Stimulated activated naive CD4-positive, alpha-beta T cell (primary cell): ENCODE results near the gene ZFAND3.
"Not testable (repeated sequence)": the region's sequence is repeated elsewhere in the genome, so short reads cannot be mapped to it uniquely, and the experiment has no call there.

Source experiments
- DNase-seq, 6 experiments: peaks; one replicate each; lab custom pipeline; 2025; lab: John Stamatoyannopoulos, UW

The ZFAND3 gene

DNA sequence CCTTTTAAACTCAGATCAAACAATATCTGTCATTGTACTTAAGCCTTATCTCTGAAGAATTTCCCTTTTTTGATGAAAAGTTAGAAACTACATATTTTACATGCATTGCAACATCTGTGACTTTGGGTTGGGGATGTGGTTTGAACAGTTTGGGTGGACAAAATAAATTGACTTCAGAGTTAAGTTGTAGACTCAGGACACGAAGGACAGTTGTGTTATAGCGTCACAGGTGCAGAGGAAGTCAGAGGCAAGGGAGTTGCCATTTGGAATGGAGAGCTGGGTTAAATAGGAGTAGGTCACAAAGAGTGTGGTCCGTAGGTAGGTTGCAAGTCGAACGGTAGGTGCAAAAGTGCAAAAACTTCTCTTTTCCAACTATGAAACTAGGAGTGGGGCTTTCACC is 46.0 kb downstream of the ZFAND3 start:
- no peak for DNase-seq

DNA sequence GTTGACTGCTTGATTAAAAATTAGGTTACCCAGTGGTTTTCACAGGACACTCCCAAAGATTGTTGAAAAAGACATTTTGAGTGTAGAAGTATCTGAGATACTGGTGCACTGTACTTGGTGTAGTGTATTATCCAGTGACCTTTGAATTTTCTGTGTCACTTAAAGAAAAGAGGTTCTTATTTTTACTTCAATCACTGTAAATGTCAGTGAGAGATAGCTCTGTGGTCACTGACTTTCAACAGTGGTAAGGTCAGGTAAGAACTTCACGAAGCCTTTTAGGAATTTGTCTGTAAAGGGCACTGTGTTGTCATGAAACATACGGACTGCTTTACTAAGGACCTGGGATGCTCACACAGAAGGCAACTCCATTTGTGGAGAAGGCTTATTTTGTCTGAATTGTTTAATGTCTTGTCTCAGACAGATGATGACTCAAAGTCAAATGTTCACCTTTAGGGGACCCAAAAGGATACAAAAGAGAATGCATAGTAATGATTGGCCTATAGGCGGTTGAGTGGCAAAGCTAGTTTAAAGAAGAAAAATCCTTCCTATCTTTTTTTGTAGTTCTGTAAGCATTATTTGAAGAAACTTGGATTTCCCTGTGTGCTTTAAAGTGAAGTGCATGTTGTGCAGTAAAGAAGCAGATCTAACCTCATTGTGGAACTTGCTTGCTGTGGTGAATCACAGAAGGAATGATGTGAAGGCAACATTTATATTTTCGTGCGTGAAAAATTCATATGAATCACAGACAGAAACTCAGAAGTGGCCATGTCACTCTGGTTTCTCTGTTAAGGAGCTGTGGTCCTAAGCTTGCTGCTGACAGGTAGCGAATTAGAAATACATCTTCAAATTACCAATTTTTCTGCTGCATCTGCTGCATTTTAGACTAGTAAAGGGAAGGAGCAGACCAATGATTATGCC is 47.3 kb downstream of the ZFAND3 start:
- no peak for DNase-seq

DNA sequence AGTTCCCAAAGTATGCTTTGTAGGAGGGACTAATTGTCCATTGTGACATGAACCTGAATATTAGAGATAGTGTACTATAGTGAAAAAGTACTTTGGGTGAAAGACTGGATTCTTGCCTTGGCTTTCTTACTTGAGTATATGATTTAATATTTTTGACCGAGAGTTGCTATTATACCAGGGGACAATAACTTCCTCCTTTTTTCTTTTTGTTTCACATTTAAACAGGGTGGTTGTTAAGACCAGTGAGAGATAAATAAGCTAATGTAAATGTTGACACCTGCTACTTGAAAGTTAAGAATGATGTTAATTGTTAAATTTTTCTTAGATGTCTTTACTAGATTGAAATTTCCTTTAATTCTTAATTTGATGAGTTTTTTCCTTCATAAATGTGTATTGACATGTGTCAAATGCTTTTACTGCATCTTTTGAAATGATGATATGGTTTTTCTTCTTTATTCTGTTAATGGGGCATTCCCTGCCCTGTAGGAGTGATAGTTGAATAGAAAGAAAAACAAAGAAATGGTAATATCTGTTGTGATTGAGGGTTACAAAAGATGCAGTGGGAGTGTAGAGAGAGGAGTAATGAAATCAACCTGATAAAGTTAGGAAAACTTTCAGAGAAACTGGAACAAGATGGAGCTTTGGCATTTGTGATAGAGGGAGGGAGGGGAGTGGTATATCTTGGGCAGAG is 48.4 kb downstream of the ZFAND3 start:
- DNase-seq = no peak

- no peak for DNase-seq
Measured at GRCh38 chr6:37868447-37868825, 48.9 kb downstream of the ZFAND3 start.

DNA sequence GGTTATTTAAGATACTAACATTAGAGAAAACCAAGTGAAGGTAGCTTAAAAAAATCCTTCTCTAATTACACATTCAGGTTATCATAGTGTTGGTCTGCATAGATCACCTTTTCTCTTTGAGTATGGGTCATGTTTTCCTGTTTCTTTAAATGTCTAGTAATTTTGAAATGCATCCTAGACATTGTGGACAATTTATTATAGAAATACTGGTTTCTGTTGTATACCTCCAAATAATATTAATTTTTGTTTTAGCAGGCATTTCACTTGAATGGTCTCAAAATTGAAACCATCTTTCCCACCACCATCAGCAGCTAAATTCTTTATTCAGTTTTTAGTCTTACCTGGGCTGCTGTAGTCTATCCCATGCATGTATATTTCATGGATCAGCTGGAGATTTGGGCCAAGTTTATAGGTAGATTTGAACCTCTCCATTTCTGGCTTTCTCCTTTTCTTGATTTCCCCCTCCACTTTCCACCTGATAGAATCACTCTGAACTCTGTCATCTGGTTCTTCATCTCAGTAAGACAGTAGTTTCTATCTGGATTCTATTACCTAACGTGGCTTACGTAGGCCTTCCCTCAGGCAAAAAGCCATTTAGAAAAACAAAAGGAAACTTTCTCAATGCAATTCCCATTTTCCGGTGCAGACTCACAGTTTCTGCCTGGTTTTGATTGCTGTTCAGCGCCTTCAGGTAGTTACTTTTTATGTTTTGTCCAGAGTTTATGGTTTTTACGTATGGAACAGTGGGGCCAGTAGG is 52.3 kb downstream of the ZFAND3 start:
- DNase-seq = no peak

GRCh38 chr6:37872373-37872745 is 52.8 kb downstream of the ZFAND3 start:
- no peak for DNase-seq

DNA sequence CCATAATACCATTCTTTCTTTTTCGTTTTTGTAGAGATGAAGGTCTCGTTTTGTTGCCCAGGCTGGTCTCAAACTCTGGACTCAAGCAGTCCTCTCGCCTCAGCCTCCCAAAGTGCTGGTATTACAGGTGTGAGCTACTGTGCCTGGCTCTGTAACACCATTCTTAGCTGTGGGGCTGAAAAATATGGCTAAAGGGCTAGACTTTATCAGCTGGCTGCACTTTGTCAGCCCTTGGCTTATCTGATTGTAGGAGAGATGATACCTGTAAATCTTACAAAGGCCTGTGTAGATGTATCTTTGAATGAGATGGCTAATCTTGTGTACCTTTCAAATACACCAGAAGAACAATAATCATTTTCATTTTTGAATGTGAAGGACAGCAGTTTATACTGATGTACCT is 55.2 kb downstream of the ZFAND3 start:
- DNase-seq = no peak

DNA sequence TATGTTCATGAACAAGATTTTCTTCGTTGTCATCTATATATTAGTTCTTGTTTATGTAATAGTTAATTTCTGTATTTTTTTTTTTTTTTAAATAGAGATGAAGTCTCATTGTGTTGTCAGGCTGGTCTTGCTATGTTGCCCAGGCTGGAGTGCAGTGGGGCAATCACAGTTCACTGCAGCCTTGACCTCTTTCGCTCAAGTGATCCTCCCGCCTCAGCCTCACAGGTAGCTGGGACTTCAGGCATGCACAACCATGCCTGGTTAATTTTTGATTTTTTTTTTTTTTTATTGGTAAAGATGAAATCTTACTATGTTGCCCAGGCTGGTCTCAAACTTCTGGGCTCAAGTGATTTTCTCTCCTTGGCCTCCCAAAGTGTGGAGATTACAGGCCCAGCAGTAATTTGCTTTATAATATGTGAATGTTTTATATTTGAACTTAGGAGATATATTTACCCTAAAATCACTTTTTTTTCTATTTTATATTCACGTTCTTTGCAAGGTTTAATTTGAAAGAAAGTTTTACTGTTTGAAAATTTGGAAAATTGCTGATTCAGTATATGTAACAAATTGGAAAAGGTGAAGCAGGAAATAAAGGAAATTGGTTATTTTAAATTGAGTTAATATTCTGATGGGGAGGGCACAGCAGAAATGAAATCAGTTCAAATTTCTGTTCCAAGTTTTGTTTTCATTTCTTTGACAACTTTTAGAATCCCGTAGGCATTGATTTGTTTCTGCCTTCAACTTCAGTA is 56.2 kb downstream of the ZFAND3 start:
- no peak for DNase-seq

GRCh38 chr6:37876843-37877242 is 57.3 kb downstream of the ZFAND3 start:
- no peak for DNase-seq

- DNase-seq = no peak
Measured at GRCh38 chr6:37877373-37878149, 58.0 kb downstream of the ZFAND3 start.

DNA sequence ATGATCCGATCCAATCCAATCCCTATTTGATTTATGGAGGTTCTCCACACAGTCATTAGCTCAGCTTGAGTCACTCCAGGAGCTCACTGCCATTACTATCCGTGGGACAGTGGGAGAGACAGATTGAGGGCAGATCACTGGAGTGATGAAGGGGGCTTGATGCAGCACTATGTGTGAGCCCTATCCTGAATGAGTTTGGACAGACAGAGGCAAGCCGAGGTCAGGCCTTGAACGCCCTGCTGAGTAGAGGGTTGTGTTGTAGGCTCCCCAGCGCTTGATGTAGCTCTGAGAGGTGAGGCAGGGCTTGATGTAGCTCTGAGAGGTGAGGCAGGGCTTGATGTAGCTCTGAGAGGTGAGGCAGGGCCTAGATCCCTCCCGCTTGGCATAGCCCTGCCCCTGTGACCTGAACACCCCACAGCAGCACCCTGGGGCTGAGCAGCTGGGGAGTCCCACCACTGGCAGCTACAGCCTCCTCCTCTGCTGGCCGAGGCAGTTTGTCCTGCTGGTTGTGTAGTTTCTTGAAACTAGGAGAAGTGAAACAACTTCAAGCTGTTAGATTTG is 58.7 kb downstream of the ZFAND3 start:
- DNase-seq = no peak

DNA sequence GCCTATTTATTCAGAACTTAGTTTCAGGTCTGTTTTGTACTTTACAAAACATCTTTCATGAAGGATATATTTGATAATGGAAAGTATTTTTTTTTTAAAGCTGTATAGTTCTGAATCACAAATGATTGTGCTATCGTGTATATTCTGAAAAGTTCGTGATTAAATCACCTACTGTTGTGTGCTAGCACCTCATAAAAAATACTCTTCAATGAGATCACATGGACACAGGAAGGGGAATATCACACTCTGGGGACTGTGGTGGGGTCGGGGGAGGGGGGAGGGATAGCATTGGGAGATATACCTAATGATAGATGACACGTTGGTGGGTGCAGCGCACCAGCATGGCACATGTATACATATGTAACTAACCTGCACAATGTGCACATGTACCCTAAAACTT is 61.1 kb downstream of the ZFAND3 start:
- DNase-seq = not testable (repeated sequence)

GRCh38 chr6:37882292-37882691 is 62.8 kb downstream of the ZFAND3 start:
- no peak for DNase-seq

GRCh38 chr6:37882724-37883413 is 63.3 kb downstream of the ZFAND3 start:
- DNase-seq = no peak

- no peak for DNase-seq
Measured at GRCh38 chr6:37884548-37884947, 65.0 kb downstream of the ZFAND3 start.

DNA sequence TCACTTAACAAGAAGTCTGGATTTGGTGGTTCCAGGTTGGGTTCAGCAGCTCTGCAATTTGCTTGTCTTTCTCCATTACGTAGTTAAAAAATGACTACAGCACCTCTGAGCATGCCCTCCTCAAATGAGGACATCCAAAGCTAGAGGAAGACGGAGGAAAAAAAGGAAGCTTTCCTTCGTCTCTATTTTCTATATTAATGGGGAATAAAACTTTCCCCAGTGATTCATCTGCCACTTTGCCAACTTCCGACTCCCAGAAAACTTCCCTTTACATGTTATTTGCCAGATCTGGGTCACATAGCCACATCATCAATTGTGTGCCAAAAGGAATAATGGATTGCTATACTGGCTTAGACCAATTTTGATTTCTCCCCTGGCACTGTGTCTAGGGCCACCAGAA is 69.5 kb downstream of the ZFAND3 start:
- no peak for DNase-seq

GRCh38 chr6:37889486-37889885 is 70.0 kb downstream of the ZFAND3 start:
- no peak for DNase-seq

DNA sequence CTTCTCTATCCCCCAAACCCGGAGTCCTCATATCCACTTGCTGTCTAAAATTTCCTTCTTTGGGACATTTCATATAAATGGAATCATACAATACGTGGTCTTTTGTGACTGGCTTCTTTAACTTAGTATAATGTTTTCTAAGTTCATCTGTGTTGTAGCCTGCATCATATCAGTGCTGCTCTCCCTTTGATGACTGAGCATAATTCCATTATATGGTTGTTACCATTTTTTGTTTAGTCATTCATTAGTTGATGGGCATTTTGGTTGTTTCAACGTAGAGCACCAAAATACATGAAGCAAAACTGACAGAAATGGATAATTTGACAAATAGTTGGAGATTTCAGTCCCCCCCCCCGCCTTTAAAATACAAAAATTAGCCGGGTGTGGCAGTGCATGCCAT is 71.5 kb downstream of the ZFAND3 start:
- DNase-seq = no peak

DNA sequence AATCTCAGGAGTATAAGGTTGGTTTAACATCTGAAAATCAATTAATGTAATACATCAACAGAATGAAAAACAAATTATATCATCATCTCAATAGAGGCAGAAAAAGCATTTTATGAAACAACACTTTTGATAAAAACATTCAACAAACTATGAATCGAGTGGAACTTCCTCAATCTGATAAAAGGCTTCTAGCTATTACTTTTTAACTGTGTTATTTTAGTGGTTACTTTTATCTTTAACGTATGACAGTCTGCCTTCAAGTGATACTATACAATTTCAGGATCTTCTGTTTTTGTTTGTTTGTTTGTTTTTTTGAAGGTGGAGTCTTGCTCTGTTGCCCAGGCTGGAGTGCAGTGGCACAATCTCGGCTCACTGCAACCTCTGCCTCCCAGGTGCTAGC is 73.7 kb downstream of the ZFAND3 start:
- no peak for DNase-seq

- not testable (repeated sequence) for DNase-seq
Measured at GRCh38 chr6:37893734-37894133, 74.2 kb downstream of the ZFAND3 start.
